Lower leg skin (tissue), 4 donors: Measurements from ENCODE around the gene PRKCE. TPM values are rescaled to one million over a fixed set of nuclear protein-coding genes. Genes with fewer than 3 reads are reported as not detected.

Experiments
- DNase-seq, 2 donors: peaks; one replicate each; pipeline ENCODE4 v3.0.0-alpha.2; 2019; ENCODE audit warnings: low spot score in 2 of 2
- H3K4me3 ChIP-seq: fragments of 200-600 bp; sonication (generic); 2 replicates; pipeline ENCODE4 v1.5.1; 2017; ENCODE audit warnings: mild to moderate bottlenecking, low read depth; ENCODE audit not compliant: poor library complexity, severe bottlenecking
- POLR2A ChIP-seq, 2 donors: fragments of 450-650 bp; IDR thresholded peaks; one replicate each; pipeline ENCODE4 v1.6.1; 2016 to 2017; ENCODE audit warnings: antibody characterized with exemption in 2 of 2, mild to moderate bottlenecking in 1 of 2, moderate library complexity in 1 of 2
- WGBS, 2 donors: methylation state at CpG; one replicate each; pipeline ENCODE4 v1.1.5; 2018; 5-methylcytosine and 5-hydroxymethylcytosine counted together
- intact Hi-C: fragments of 100-400 bp; cut with DNase I; formaldehyde crosslinking; loops from one replicate; pipeline ENCODE4 v1.15.0; 2023; ENCODE audit warnings: low total_unique reads
- total RNA-seq, 4 donors: library from RNA; depleted of rRNA; stranded (reverse); fragments of >200 nt; gene quantifications; one replicate each; pipeline ENCODE4 v1.1.0, GENCODE V29; 2016
- TF ChIP-seq, protein P1 (sequence below), 3 donors: fragments of 450-650 bp; IDR thresholded peaks; one replicate each; pipeline ENCODE4 v1.5.1; 2016; ENCODE audit warnings: antibody characterized with exemption in 3 of 3, mild to moderate bottlenecking in 3 of 3, moderate library complexity in 2 of 3

PRKCE gene
- total RNA-seq, 4 donors from 2014 or later: 3.5 to 10.3 (median 6.1) TPM

GRCh38 chr2:45884126-45884525 is 232.7 kb downstream of the PRKCE start:
- TF ChIP-seq, protein P1, sequence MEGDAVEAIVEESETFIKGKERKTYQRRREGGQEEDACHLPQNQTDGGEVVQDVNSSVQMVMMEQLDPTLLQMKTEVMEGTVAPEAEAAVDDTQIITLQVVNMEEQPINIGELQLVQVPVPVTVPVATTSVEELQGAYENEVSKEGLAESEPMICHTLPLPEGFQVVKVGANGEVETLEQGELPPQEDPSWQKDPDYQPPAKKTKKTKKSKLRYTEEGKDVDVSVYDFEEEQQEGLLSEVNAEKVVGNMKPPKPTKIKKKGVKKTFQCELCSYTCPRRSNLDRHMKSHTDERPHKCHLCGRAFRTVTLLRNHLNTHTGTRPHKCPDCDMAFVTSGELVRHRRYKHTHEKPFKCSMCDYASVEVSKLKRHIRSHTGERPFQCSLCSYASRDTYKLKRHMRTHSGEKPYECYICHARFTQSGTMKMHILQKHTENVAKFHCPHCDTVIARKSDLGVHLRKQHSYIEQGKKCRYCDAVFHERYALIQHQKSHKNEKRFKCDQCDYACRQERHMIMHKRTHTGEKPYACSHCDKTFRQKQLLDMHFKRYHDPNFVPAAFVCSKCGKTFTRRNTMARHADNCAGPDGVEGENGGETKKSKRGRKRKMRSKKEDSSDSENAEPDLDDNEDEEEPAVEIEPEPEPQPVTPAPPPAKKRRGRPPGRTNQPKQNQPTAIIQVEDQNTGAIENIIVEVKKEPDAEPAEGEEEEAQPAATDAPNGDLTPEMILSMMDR (IDR thresholded peaks at IDR 0.05): no peak
- TF ChIP-seq POLR2A (IDR thresholded peaks at IDR 0.05): no peak
- DNase-seq: no peak
- intact Hi-C loops: no loop called here
- 45 to 54% methylated on average over 2 of the region's 2 CpGs for WGBS, 2 donors
- H3K4me3 ChIP-seq: no peak overlapping the region

DNA sequence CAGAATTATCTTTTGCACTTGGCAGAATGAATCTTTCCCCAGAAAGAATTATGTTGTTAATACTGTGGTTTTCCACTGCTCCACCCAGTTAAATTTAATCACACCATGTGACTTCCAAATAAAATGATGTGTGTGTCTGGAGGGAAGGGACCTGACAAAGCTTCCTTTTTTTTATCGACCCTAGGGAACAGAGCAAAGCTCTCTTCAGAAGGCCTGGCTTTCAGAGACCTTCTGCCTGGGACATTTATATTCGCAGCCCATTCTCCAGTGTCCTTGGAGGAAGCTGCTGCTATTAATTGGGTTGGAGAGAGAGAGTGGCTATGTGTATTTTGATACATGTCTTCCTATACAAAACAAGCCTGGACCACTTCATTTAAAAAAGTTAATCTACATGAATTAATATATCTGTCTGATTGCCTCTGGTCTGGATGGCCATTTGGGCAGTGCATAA is 233.7 kb downstream of the PRKCE start:
- intact Hi-C loops: no loop called here
- WGBS, 2 donors: 13 to 24% methylated on average over 2 of the region's 2 CpGs
- TF ChIP-seq, protein P1 (IDR thresholded peaks at IDR 0.05): no peak
- TF ChIP-seq POLR2A (IDR thresholded peaks at IDR 0.05): no peak
- H3K4me3 ChIP-seq: no peak overlapping the region
- DNase-seq: no peak

- TF ChIP-seq, protein P1 (IDR thresholded peaks at IDR 0.05): no peak
- no peak for TF ChIP-seq POLR2A (IDR thresholded peaks at IDR 0.05)
- 70 to 79% methylated on average over 3 of the region's 3 CpGs for WGBS, 2 donors
- no peak for DNase-seq
- no peak overlapping the region for H3K4me3 ChIP-seq
- intact Hi-C loops: no loop called here
These were observed 234.7 kb downstream of the PRKCE start for GRCh38 chr2:45886171-45886663.

DNA sequence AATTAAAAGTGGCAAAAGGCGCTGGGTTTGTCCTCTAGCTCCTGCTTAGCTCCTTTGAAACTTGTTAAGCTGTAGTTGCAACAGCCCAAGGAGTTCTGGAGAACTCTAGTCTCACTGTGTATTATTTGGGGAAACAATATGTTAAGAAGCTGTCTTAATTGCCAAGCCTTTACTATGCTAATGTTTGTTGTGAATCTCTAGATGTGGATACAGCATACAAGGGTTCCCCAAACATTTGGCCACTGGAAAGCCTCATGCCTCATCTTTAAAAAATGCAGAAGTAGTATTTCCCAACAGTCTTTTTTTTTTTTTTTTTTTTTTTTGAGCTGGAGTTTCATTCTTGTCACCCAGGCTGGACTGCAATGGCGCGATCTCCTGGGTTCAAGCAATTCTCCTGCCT is 236.7 kb downstream of the PRKCE start:
- no peak for TF ChIP-seq POLR2A (IDR thresholded peaks at IDR 0.05)
- TF ChIP-seq, protein P1 (IDR thresholded peaks at IDR 0.05): no peak
- 83 to 87% methylated on average over 3 of the region's 3 CpGs for WGBS, 2 donors
- intact Hi-C loops: no loop called here
- no peak overlapping the region for H3K4me3 ChIP-seq
- DNase-seq: no peak

- TF ChIP-seq, protein P1 (IDR thresholded peaks at IDR 0.05): no peak
- no peak for TF ChIP-seq POLR2A (IDR thresholded peaks at IDR 0.05)
- DNase-seq: no peak
- no peak overlapping the region for H3K4me3 ChIP-seq
- intact Hi-C loops: no loop called here
- WGBS, 2 donors: 92 to 93% methylated on average over 4 of the region's 4 CpGs
These were observed 237.2 kb downstream of the PRKCE start for GRCh38 chr2:45888641-45889040.

- WGBS, 2 donors: 55 to 60% methylated on average over 8 of the region's 8 CpGs
- no peak for DNase-seq
- TF ChIP-seq POLR2A (IDR thresholded peaks at IDR 0.05): no peak
- TF ChIP-seq, protein P1 (IDR thresholded peaks at IDR 0.05): no peak
- no peak overlapping the region for H3K4me3 ChIP-seq
- intact Hi-C loops: no loop called here
These were observed 237.6 kb downstream of the PRKCE start for GRCh38 chr2:45889053-45889452.
